GM12875 (cell line): ENCODE data around the gene SLC27A2.
"Not testable (repeated sequence)": the region's sequence is repeated elsewhere in the genome, so short reads cannot be mapped to it uniquely, and the experiment has no call there.

ENCODE experiments used
- H3K4me3 ChIP-seq: one replicate; pipeline ENCODE4 v1.5.1; 2011; ENCODE audit warnings: low read depth, low read length, control low read depth
- CTCF ChIP-seq: IDR thresholded peaks from 2 replicates; pipeline ENCODE4 v1.5.1; 2011; ENCODE audit warnings: low read depth, mild to moderate bottlenecking, control low read depth, inconsistent platforms, low read length, moderate library complexity, borderline replicate concordance; ENCODE audit not compliant: insufficient read depth

The SLC27A2 gene

DNA sequence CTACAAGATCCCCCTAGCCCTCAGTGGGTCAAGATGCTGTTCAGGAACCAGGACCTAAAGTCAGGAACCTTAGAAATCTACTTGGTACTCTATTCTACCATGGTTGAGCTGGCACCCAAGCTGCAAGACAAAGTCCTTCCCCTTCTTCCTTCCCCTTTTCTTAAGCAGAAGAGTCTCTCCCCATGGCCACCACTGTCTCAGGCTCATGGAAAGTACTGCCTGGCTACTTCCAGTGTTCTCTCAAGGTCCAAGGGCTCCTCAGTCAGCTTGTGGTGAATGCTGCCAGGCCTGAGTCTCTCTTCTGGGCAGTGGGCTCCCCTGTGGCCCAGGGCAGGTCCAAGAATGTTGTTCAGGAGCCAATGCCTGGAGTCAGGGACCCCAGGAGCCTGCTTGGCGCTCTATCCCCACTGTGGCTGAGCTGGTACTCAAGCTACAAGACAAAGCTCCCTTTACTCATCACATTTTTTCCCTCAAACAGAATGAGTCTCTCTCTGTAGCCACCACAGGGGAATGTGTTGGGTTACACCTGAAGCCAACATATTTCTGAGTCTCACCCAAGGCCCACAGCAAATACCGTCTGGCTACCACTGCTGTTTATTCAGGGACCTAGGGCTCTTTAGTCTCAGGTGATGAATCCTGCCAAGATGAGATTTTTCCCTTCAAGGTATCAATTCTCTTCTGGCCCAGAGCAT lies 18.1 kb upstream of the SLC27A2 start:
- TF ChIP-seq CTCF = no peak
- H3K4me3 ChIP-seq = no peak overlapping the region

DNA sequence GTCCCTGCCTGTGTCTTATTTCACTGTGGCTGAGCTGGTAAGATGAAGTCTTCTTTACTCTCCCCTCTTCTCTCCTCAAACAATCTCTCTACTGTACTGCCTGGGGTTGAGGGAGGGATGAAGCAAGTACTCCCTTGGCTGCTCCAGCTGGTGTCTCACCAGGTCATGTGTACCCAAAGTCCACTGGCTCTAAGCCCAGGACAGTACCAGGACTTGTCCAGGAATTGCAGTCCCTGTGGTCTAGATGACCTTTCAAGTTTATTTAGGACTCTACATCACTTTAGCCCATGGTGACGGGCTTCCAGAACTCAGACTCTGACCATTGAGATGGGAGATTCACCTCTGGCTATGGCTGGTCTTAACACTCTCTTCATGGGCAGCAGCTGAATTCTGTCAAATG lies 17.5 kb upstream of the SLC27A2 start:
- no peak for TF ChIP-seq CTCF
- no peak overlapping the region for H3K4me3 ChIP-seq

DNA sequence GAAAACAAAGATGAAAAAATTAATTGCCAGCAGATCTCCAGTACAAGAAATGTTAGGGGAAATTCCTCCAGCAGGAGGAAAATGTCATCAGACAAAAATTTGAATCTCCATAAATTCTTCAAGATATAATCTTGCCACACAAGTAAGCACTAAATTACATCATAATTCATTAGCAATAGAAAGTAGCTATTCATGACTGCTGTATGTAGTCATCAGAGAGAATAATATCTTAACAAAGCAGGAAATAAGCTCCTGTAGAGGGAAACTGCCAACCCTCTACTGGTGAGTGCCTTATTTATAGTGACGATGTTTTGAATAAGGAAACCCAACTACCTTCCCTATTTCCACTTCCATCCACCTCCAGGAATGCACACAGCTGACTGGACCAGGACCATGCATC lies 15.8 kb upstream of the SLC27A2 start:
- TF ChIP-seq CTCF = no peak
- no peak overlapping the region for H3K4me3 ChIP-seq

GRCh38 chr15:50167110-50167509 lies 14.9 kb upstream of the SLC27A2 start:
- no peak for TF ChIP-seq CTCF
- H3K4me3 ChIP-seq = no peak overlapping the region

- TF ChIP-seq CTCF = no peak
Measured at GRCh38 chr15:50168379-50168778, 13.6 kb upstream of the SLC27A2 start.

GRCh38 chr15:50168783-50169411 lies 13.1 kb upstream of the SLC27A2 start:
- TF ChIP-seq CTCF = no peak
- no peak overlapping the region for H3K4me3 ChIP-seq

More at GRCh38 chr15:50168379-50168778, 13.6 kb upstream of the SLC27A2 start:
- H3K4me3 ChIP-seq = no peak overlapping the region

- H3K4me3 ChIP-seq = not testable (repeated sequence)
Measured at GRCh38 chr15:50172360-50172895, 9.6 kb upstream of the SLC27A2 start.
